ENCODE measurements around the gene RYK. TPM values are rescaled to one million over a fixed set of nuclear protein-coding genes. Genes with fewer than 3 reads are reported as not detected.

The RYK gene
- polyA plus RNA-seq, 1 donor (not counting 4 experiments of a cell fraction or from before 2014, with no cell fraction given), result 82.1 TPM

- H3K4me2 ChIP-seq (ENCODE audit: control insufficient read depth, extremely low read depth, insufficient read depth, low read depth, low read length), result no peak overlapping the region
- DNase-seq (ENCODE audit: low read depth, low spot score) (no peak), FAIRE-seq (no peak)
- H3K36me3 ChIP-seq (ENCODE audit: control insufficient read depth in 2 of 2, extremely low read depth in 1 of 2, insufficient read depth in 2 of 2, low read length in 2 of 2), result peaks cover under 1 to 5% of the 10 kb centered on the region in 2 experiments
- H3K9me1 ChIP-seq (ENCODE audit: control insufficient read depth, extremely low read depth, insufficient read depth, low read length), result no peaks in the 10 kb centered on the region
- TF ChIP-seq CTCF (optimal IDR thresholded peaks at IDR 0.05 in 1 of 3, IDR thresholded peaks at IDR 0.05 in 1 of 3, conservative IDR thresholded peaks at IDR 0.05 in 1 of 3; ENCODE audit: extremely low read depth in 1 of 3, insufficient read depth in 2 of 3, low read length in 3 of 3), result no peak
- no peak for TF ChIP-seq EZH2 (IDR thresholded peaks at IDR 0.05; ENCODE audit: low read length)
- no peaks in the 10 kb centered on the region for H4K20me1 ChIP-seq (ENCODE audit: control insufficient read depth, extremely low read depth, insufficient read depth, low read length)
- H3K79me2 ChIP-seq (ENCODE audit: control insufficient read depth, insufficient read depth, low read length), result no peaks in the 10 kb centered on the region
- H3K4me1 ChIP-seq (ENCODE audit: control insufficient read depth, extremely low read depth, insufficient read depth, low read length), result no peaks in the 10 kb centered on the region
- no peaks in the 10 kb centered on the region for H3K9me3 ChIP-seq (ENCODE audit: control insufficient read depth, low read depth, low read length)
- no peaks in the 10 kb centered on the region for H3K27me3 ChIP-seq (ENCODE audit: control insufficient read depth, extremely low read depth, insufficient read depth, low read length)
- dilution Hi-C loops (cut with MboI; ENCODE audit: extremely low pct_ligation_motif_present, low sequenced_read_pairs), result no loop called here
- H3K27ac ChIP-seq (ENCODE audit: control insufficient read depth, insufficient read depth, low read length), result no peak overlapping the region
- no peak overlapping the region for H3K4me3 ChIP-seq (ENCODE audit: control insufficient read depth in 2 of 3, extremely low read depth in 1 of 3, insufficient read depth in 2 of 3, low read depth in 1 of 3, low read length in 3 of 3)
- H2AFZ ChIP-seq (ENCODE audit: control insufficient read depth, low read length), result no peak overlapping the region
- H3K9ac ChIP-seq (ENCODE audit: control insufficient read depth, extremely low read depth, insufficient read depth, low read length), result no peak overlapping the region
Measured at GRCh38 chr3:134145183-134145582, 105.5 kb downstream of the RYK start.

GRCh38 chr3:134144694-134145093, 106.0 kb downstream of the RYK start:
- dilution Hi-C loops (cut with MboI; ENCODE audit: extremely low pct_ligation_motif_present, low sequenced_read_pairs), result no loop called here
- H3K27me3 ChIP-seq (ENCODE audit: control insufficient read depth, extremely low read depth, insufficient read depth, low read length), result no peaks in the 10 kb centered on the region
- H3K79me2 ChIP-seq (ENCODE audit: control insufficient read depth, insufficient read depth, low read length), result no peaks in the 10 kb centered on the region
- FAIRE-seq, result no peak
- no peaks in the 10 kb centered on the region for H3K9me1 ChIP-seq (ENCODE audit: control insufficient read depth, extremely low read depth, insufficient read depth, low read length)
- H3K9me3 ChIP-seq (ENCODE audit: control insufficient read depth, low read depth, low read length), result no peaks in the 10 kb centered on the region
- no peak overlapping the region for H3K4me2 ChIP-seq (ENCODE audit: control insufficient read depth, extremely low read depth, insufficient read depth, low read depth, low read length)
- no peaks in the 10 kb centered on the region for H3K4me1 ChIP-seq (ENCODE audit: control insufficient read depth, extremely low read depth, insufficient read depth, low read length)
- TF ChIP-seq CTCF (optimal IDR thresholded peaks at IDR 0.05 in 1 of 3, IDR thresholded peaks at IDR 0.05 in 1 of 3, conservative IDR thresholded peaks at IDR 0.05 in 1 of 3; ENCODE audit: extremely low read depth in 1 of 3, insufficient read depth in 2 of 3, low read length in 3 of 3) (no peak), EZH2 (IDR thresholded peaks at IDR 0.05; ENCODE audit: low read length) (no peak)
- H2AFZ ChIP-seq (ENCODE audit: control insufficient read depth, low read length), result no peak overlapping the region
- H4K20me1 ChIP-seq (ENCODE audit: control insufficient read depth, extremely low read depth, insufficient read depth, low read length), result no peaks in the 10 kb centered on the region
- H3K4me3 ChIP-seq (ENCODE audit: control insufficient read depth in 2 of 3, extremely low read depth in 1 of 3, insufficient read depth in 2 of 3, low read depth in 1 of 3, low read length in 3 of 3), result no peak overlapping the region
- no peak overlapping the region for H3K9ac ChIP-seq (ENCODE audit: control insufficient read depth, extremely low read depth, insufficient read depth, low read length)
- no peak for DNase-seq (ENCODE audit: low read depth, low spot score)
- peaks cover 0 to 5% of the 10 kb centered on the region in 2 experiments for H3K36me3 ChIP-seq (ENCODE audit: control insufficient read depth in 2 of 2, extremely low read depth in 1 of 2, insufficient read depth in 2 of 2, low read length in 2 of 2)
- H3K27ac ChIP-seq (ENCODE audit: control insufficient read depth, insufficient read depth, low read length), result no peak overlapping the region
